GM21619 (cell line): ENCODE data around the gene BBS5.
"Not testable (repeated sequence)": the region's sequence is repeated elsewhere in the genome, so short reads cannot be mapped to it uniquely, and the experiment has no call there.

Source experiments
- ATAC-seq: cut with Tn5 transposase; IDR thresholded peaks from one replicate; pipeline ENCODE4 v1.9.1; 2021; ENCODE audit not compliant: unreplicated experiment

Gene BBS5

GRCh38 chr2:169479257-169480078, at the start of gene BBS5:
BBS5 (plus strand) TSS chr2:169479494; CDS start chr2:169479554, 60 bp downstream.
- ATAC-seq, result peak; percentile 97

- not testable (repeated sequence) for ATAC-seq
These were observed 47.5 kb upstream of the BBS5 start for GRCh38 chr2:169431772-169432171.

GRCh38 chr2:169434236-169434635, 45.1 kb upstream of the BBS5 start:
- not testable (repeated sequence) for ATAC-seq

GRCh38 chr2:169438466-169439072, 40.7 kb upstream of the BBS5 start:
- no peak for ATAC-seq

GRCh38 chr2:169439900-169440299, 39.4 kb upstream of the BBS5 start:
- ATAC-seq, result no peak

- no peak for ATAC-seq
These were observed 32.8 kb upstream of the BBS5 start for GRCh38 chr2:169446452-169446851.

GRCh38 chr2:169448316-169448715, 31.0 kb upstream of the BBS5 start:
- ATAC-seq, result no peak

GRCh38 chr2:169448865-169449264, 30.4 kb upstream of the BBS5 start:
- ATAC-seq, result no peak

- ATAC-seq, result no peak
These were observed 27.2 kb upstream of the BBS5 start for GRCh38 chr2:169452080-169452479.

GRCh38 chr2:169453044-169453443, 26.2 kb upstream of the BBS5 start:
- ATAC-seq, result not testable (repeated sequence)

- ATAC-seq, result no peak
These were observed 18.2 kb upstream of the BBS5 start for GRCh38 chr2:169461143-169461542.

GRCh38 chr2:169462896-169463695, 16.2 kb upstream of the BBS5 start:
- ATAC-seq, result no peak

GRCh38 chr2:169464466-169464865, 14.8 kb upstream of the BBS5 start:
- no peak for ATAC-seq

GRCh38 chr2:169464882-169465281, 14.4 kb upstream of the BBS5 start:
- ATAC-seq, result no peak

GRCh38 chr2:169468841-169469240, 10.5 kb upstream of the BBS5 start:
- ATAC-seq, result no peak

- ATAC-seq, result no peak
These were observed 9.2 kb upstream of the BBS5 start for GRCh38 chr2:169469952-169470572.

- ATAC-seq, result no peak
These were observed 7.0 kb upstream of the BBS5 start for GRCh38 chr2:169472249-169472648.

GRCh38 chr2:169476459-169476858, 2.8 kb upstream of the BBS5 start:
- no peak for ATAC-seq

GRCh38 chr2:169478339-169478738, 955 bp upstream of the BBS5 start:
- ATAC-seq, result no peak

- no peak for ATAC-seq
These were observed 493 bp upstream of the BBS5 start for GRCh38 chr2:169478745-169479256.

GRCh38 chr2:169480079-169480465, 778 bp downstream of the BBS5 start:
- no peak for ATAC-seq
